Stimulated activated naive B cell treated with anti-CD40 and anti-IgM and Interleukin-4, amounts not matched to agents 10 μg/mL and 1 μg/mL and 100 μg/mL, for 72 hours (primary cell): ENCODE results near the gene TMED6.

Experiments used
- ATAC-seq, 2 donors: fragments of 150-1000 bp; cut with Tn5 transposase; replicated peaks; 2 replicates each; pipeline ENCODE4 v1.10.0; 2021; ENCODE audit warnings: moderate library complexity in 1 of 2
- DNase-seq: peaks from one replicate; pipeline ENCODE4 v3.0.0; 2021
- H3K27ac Mint-ChIP-seq: one replicate; pipeline ENCODE4 v1.8.0; 2022; ENCODE audit warnings: mild to moderate bottlenecking, mixed read lengths
- H3K27me3 Mint-ChIP-seq, 2 donors: one replicate each; pipeline ENCODE4 v1.8.0; 2022; ENCODE audit warnings: mixed read lengths in 2 of 2
- H3K36me3 Mint-ChIP-seq, 2 donors: one replicate each; pipeline ENCODE4 v1.8.0; 2022; ENCODE audit warnings: mixed read lengths in 2 of 2, mild to moderate bottlenecking in 1 of 2
- H3K4me1 Mint-ChIP-seq, 2 donors: one replicate each; pipeline ENCODE4 v1.8.0; 2022; ENCODE audit warnings: mixed read lengths in 2 of 2, mild to moderate bottlenecking in 1 of 2
- H3K4me3 Mint-ChIP-seq, 2 donors: one replicate each; pipeline ENCODE4 v1.8.0; 2022; ENCODE audit warnings: mild to moderate bottlenecking in 2 of 2, mixed read lengths in 2 of 2, moderate library complexity in 1 of 2
- H3K9me3 Mint-ChIP-seq, 2 donors: one replicate each; pipeline ENCODE4 v1.8.0; 2022; ENCODE audit warnings: mixed read lengths in 2 of 2, mild to moderate bottlenecking in 1 of 2

Gene TMED6

GRCh38 chr16:69351309-69352027 lies at the start of gene TMED6:
TSS of gene TMED6 (minus strand) at chr16:69351786. CDS start at chr16:69351753, 33 bp downstream.
- no peak for ATAC-seq

GRCh38 chr16:69399361-69399760 lies 47.8 kb upstream of the TMED6 start:
- DNase-seq, result no peak
- Mint-ChIP-seq H3K9me3 (no peaks in the 10 kb centered on the region), H3K4me1 (peaks cover 22 to 27% of the 10 kb centered on the region in 2 donors), H3K27me3 (no peaks in the 10 kb centered on the region), H3K36me3 (no peaks in the 10 kb centered on the region), H3K4me3 (no peak overlapping the region), H3K27ac (no peak overlapping the region)
- no peak for ATAC-seq

More at GRCh38 chr16:69351309-69352027, at the start of gene TMED6:
- H3K4me1 Mint-ChIP-seq, result peaks cover 0 to 2% of the 10 kb centered on the region in 2 donors
- H3K27ac Mint-ChIP-seq, result no peak within 1 kb of the TSS
- H3K4me3 Mint-ChIP-seq, result no peak within 1 kb of the TSS
- no peak for DNase-seq
- H3K27me3 Mint-ChIP-seq, result no peaks in the 10 kb centered on the region
- no peaks in the 10 kb centered on the region for H3K9me3 Mint-ChIP-seq
- peaks cover 39 to 51% of the 10 kb centered on the region in 2 donors for H3K36me3 Mint-ChIP-seq

DNA sequence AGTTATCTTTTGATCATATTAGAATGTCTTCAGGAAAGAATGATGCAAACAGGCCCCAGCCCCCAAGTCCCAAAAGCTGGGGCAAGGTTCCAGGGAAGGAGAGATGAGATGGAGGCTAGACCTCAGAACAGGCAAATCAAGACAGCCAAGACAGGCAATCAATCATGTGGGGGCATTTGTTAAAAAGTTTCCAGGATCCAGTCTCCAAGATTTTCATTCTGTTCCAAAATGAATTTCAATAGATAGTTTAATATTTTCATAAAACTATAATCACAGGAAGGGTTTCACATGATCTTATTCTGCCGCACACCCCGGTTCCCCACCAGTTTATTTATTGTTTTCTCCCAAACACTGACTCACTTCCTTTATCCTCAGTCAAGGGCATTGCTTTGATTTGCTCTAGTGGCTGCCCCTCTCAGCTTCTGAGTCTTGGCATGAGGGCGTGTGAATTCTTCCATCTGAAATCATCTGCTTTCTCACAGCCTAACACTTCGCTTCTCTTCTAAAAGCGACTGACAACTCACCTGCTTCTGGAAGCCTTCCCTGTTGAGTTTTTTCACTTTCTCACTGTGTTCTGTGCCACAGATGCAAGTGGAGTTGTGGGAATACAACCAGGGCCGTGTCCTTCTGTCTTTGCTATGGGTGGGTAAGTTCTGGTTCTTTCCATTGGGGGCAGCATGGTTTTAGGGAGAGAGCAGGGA lies 46.4 kb upstream of the TMED6 start:
- Mint-ChIP-seq H3K4me3 (no peak overlapping the region), H3K4me1 (peaks cover 20 to 27% of the 10 kb centered on the region in 2 donors), H3K9me3 (no peaks in the 10 kb centered on the region), H3K36me3 (no peaks in the 10 kb centered on the region), H3K27me3 (no peaks in the 10 kb centered on the region), H3K27ac (peak overlapping the region; percentile 56)
- ATAC-seq (no peak), DNase-seq (no peak)

GRCh38 chr16:69396187-69397061 lies 44.8 kb upstream of the TMED6 start:
- Mint-ChIP-seq H3K9me3 (no peaks in the 10 kb centered on the region), H3K27me3 (no peaks in the 10 kb centered on the region), H3K27ac (no peak overlapping the region), H3K36me3 (no peaks in the 10 kb centered on the region), H3K4me1 (peaks cover 15 to 16% of the 10 kb centered on the region in 2 donors), H3K4me3 (no peak overlapping the region)
- peak; percentile 32 for DNase-seq
- peak; percentile 66 to 73 for ATAC-seq

GRCh38 chr16:69395859-69396186 lies 44.2 kb upstream of the TMED6 start:
- no peak overlapping the region for H3K27ac Mint-ChIP-seq
- no peak for DNase-seq
- H3K36me3 Mint-ChIP-seq, result no peaks in the 10 kb centered on the region
- H3K4me1 Mint-ChIP-seq, result peaks cover 15% of the 10 kb centered on the region in 2 donors
- ATAC-seq, result no peak
- H3K4me3 Mint-ChIP-seq, result no peak overlapping the region
- H3K27me3 Mint-ChIP-seq, result no peaks in the 10 kb centered on the region
- H3K9me3 Mint-ChIP-seq, result no peaks in the 10 kb centered on the region

DNA sequence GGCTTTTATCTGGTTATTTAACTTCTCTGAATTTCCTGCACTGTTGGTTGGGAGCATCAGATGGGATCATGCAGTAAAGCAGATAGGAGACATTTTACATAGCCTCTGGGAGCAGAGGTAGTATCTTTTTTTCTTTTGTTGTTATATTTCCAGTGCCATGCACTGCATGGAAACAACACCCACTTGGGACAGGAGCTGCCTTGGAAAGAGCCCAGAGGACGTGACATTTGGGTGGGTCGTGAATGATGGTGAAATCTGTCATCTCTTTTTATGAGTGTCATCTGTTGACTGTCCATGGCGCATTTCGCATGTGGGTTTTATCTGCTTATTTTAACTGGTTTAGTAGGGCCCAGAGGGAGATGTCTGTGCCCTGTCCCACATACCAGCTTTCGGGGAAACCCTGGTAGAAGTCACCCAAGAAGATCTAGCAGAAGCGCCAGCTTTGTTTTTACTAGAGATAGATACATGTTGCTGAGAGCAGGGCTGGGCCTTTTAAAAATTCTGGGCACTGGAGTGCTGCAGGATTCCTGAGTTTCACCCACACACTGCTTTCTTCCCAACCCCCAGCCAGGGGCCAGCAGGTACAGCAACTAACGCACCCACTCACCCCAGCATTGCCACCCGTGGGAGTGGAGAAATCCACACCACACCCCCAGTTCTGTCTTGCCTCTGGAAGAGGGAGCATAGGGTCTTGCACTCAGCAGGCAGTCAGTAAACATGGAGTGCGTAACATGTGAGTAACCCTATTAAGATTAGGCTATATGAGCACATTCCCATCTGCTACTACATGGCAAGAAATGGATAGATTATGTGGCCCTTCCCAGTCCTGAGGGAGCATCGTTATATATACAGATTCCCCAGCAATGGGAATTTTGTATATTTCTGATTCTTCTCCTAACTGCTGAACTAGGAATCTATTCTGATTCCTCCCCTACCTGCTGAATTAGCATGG lies 42.6 kb upstream of the TMED6 start:
- ATAC-seq (no peak), DNase-seq (no peak)
- H3K36me3 Mint-ChIP-seq, result no peaks in the 10 kb centered on the region
- H3K27me3 Mint-ChIP-seq, result no peaks in the 10 kb centered on the region
- no peak overlapping the region for H3K4me3 Mint-ChIP-seq
- no peak overlapping the region for H3K27ac Mint-ChIP-seq
- H3K4me1 Mint-ChIP-seq, result peaks cover 13 to 15% of the 10 kb centered on the region in 2 donors
- no peaks in the 10 kb centered on the region for H3K9me3 Mint-ChIP-seq

DNA sequence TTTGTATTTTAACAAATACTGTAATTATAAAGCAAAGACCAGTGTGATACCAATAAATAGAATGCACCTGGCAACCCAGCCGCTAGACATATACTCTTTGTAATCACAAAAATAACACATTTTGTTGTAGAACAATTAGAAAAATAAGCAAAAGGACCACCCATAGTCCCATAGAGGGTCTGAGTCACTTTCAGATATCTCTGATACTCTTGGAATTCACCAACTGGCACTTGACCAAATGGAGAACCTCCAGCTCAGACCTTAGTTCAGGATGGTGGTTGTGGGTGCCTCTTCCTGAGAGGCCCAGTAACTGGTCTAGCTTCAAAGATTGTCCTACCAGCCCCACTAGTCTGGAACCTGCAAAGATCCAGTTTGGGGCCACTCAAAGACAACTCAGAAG lies 35.0 kb upstream of the TMED6 start:
- Mint-ChIP-seq H3K27me3 (no peaks in the 10 kb centered on the region), H3K27ac (no peak overlapping the region), H3K36me3 (peaks cover 16 to 29% of the 10 kb centered on the region in 2 donors), H3K9me3 (no peaks in the 10 kb centered on the region), H3K4me3 (no peak overlapping the region), H3K4me1 (peaks cover 13 to 41% of the 10 kb centered on the region in 2 donors)
- DNase-seq (no peak), ATAC-seq (no peak)

DNA sequence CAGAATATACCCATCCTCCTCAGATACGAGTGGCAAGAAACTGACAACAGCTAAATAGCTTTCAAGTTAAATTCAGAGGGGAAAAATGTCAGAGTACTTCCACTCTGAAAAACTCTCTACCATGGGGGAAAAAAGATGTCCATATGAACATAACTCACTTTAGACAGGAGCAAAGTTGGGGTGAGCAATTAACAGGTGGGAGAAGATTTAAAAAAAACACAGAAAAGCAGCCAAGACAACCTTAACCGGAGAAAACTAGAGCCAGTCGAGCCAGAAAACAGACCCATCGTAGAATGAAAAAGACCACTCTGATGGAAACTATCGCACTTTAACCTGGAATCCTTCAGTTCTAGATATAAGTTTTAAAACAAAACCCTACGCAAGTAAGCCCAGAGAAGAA lies 33.4 kb upstream of the TMED6 start:
- Mint-ChIP-seq H3K4me1 (peaks cover 16 to 48% of the 10 kb centered on the region in 2 donors), H3K36me3 (peaks cover 21 to 35% of the 10 kb centered on the region in 2 donors), H3K27ac (peak overlapping the region; percentile 94), H3K4me3 (peak overlapping the region; percentile 90 to 91), H3K9me3 (no peaks in the 10 kb centered on the region), H3K27me3 (no peaks in the 10 kb centered on the region)
- ATAC-seq (no peak), DNase-seq (no peak)

DNA sequence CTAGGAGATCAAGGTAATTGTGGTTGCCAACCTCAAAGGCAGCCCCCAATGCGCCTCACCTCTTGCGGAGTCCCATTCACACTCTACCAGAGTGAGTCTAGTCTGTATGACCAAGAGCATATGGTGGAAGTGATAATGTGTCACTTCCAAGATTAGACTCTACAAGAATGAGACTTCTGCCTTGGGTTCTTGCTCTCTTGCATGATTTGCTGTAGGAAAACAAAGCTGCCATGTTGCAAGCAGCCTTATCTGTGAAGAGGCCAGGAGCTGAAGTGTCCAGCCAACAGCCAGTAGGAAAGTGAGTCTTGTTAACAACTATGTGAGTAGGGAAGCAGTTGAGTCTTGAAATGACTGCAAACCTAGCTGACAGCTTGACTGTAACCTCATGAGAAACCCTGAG lies 30.8 kb upstream of the TMED6 start:
- peak overlapping the region; percentile 93 for H3K27ac Mint-ChIP-seq
- no peaks in the 10 kb centered on the region for H3K9me3 Mint-ChIP-seq
- H3K4me1 Mint-ChIP-seq, result peaks cover 21 to 57% of the 10 kb centered on the region in 2 donors
- ATAC-seq, result no peak
- H3K36me3 Mint-ChIP-seq, result peaks cover 35 to 51% of the 10 kb centered on the region in 2 donors
- no peaks in the 10 kb centered on the region for H3K27me3 Mint-ChIP-seq
- peak overlapping the region in 1 of 2 donors; percentile 13 for H3K4me3 Mint-ChIP-seq
- DNase-seq, result no peak

DNA sequence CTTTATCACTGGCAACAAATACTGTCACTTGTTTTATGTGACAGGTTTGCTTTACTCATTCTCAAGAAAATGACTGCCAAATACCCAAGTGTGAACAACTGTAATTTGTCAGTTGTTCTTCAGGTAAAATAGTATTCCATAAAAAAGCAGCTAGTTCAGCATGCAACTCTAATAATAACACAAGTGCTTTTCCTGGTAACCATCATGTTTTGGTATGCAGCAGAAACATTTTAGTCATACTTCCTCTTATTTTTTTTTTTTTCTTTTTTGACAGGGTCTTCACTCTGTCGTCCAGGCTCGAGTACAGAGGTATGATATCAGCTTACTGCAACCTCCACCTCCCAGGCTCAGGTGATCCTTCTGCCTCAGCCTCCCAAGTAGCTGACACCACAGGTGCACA lies 29.6 kb upstream of the TMED6 start:
- Mint-ChIP-seq H3K27ac (peak overlapping the region; percentile 93), H3K36me3 (peaks cover 38 to 58% of the 10 kb centered on the region in 2 donors), H3K4me1 (peaks cover 21 to 56% of the 10 kb centered on the region in 2 donors), H3K9me3 (no peaks in the 10 kb centered on the region), H3K4me3 (peak overlapping the region; percentile 10 to 66), H3K27me3 (no peaks in the 10 kb centered on the region)
- DNase-seq (peak; percentile 9), ATAC-seq (peak; percentile 22 to 30)

GRCh38 chr16:69378760-69379159 lies 27.2 kb upstream of the TMED6 start:
- Mint-ChIP-seq H3K9me3 (no peaks in the 10 kb centered on the region), H3K4me1 (peaks cover 13 to 37% of the 10 kb centered on the region in 2 donors), H3K27me3 (no peaks in the 10 kb centered on the region), H3K36me3 (peaks cover 30 to 48% of the 10 kb centered on the region in 2 donors), H3K27ac (peak overlapping the region; percentile 82), H3K4me3 (no peak overlapping the region)
- DNase-seq (no peak), ATAC-seq (no peak)

DNA sequence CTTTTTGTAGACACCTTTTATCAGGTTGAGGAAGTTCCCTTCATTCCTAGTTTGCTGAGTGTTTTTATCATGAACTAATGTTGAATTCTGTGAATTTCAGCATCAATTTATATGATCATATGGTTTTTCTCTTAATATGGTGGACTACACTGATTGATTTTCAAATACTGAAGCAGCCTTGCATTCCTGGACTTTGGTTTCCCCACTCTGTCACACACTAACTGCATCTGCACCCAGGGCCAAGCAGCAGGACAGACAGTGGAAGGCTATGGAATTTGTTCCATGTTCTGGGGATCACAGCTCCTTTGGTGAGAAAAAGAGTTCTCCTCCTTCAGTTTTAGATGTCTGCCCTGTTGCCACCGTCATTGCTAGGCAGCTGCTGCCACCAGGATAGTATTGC lies 26.4 kb upstream of the TMED6 start:
- Mint-ChIP-seq H3K4me1 (peaks cover 19 to 37% of the 10 kb centered on the region in 2 donors), H3K27me3 (no peaks in the 10 kb centered on the region), H3K27ac (peak overlapping the region; percentile 37), H3K36me3 (peaks cover 32 to 47% of the 10 kb centered on the region in 2 donors), H3K9me3 (no peaks in the 10 kb centered on the region), H3K4me3 (no peak overlapping the region)
- ATAC-seq (no peak), DNase-seq (no peak)

DNA sequence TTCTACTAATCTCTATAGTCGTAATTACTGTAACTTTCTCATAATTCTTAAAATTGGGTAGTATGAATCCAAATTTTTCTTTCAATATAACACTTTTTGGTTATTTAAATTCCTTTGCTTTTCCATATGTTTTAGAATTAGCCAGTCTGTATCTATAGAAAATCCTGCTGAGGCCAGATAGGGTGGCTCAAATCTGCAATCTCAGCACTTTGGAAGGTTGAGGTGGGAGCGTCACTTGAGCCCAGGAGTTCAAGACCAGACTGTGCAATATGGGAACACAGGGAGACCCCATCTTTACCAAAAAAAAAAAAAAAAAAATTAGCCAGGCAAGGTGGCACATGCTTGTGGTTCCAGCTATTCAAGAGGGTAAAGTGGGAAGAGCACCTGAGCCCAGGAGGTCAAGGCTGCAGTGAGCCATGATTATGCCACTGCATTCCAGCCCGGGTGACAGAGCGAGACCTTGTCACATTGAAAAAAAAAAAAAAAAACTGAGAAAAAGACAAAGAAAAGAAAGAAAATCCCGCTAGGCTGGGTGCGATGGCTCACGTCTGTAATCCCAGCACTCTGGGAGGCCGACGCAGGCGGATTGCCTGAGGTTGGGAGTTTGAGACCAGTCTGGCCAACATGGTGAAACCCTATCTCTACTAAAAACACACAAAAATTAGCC lies 24.9 kb upstream of the TMED6 start:
- ATAC-seq (no peak), DNase-seq (no peak)
- Mint-ChIP-seq H3K4me3 (no peak overlapping the region), H3K27ac (no peak overlapping the region), H3K36me3 (peaks cover 32 to 47% of the 10 kb centered on the region in 2 donors), H3K4me1 (peaks cover 20 to 39% of the 10 kb centered on the region in 2 donors), H3K27me3 (no peaks in the 10 kb centered on the region), H3K9me3 (no peaks in the 10 kb centered on the region)
